NOMO-1 (cell line): ENCODE measurements around the gene LAMB2.

ENCODE experiments used
- DNase-seq, 2 experiments: peaks; one replicate each; lab custom pipeline; 2025; ENCODE audit not compliant: unreplicated experiment in 2 of 2; lab: John Stamatoyannopoulos, UW

The LAMB2 gene

GRCh38 chr3:49079270-49079669, 53.6 kb downstream of the LAMB2 start:
- no peak for DNase-seq

DNA sequence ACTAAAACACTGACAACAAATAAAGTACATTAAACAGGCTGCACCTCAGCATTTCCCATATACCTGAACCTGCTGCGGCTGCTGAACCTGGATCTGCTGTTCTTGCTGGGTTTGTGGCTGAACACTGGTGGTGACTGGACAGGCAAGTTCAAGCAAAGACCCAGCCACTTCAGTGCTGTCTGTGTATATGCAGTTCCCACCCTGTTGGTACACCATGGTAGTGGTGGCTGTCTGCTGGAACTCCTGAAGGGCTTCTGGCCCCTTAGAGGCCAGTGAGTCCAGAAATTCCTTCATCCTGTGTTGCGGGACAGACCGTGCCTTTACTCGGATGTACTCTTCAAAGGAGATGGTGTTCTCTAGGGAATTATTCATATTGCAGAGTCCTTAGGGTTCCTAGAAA, 56.2 kb downstream of the LAMB2 start:
- DNase-seq: no peak

- DNase-seq: no peak
These were observed 56.7 kb downstream of the LAMB2 start for GRCh38 chr3:49076116-49076515.
